SJCRH30 (cell line): Measurements from ENCODE around the gene ATXN10. TPM values are rescaled to one million over a fixed set of nuclear protein-coding genes. Genes with fewer than 3 reads are reported as not detected.

Experiments
- DNase-seq, 2 experiments: peaks; one replicate each; pipeline ENCODE4 v3.0.0-alpha.2; 2015 to 2020
- H3K27ac ChIP-seq: fragments of 250-450 bp; sonication (Bioruptor Pico); 2 replicates; pipeline ENCODE4 v1.5.1; 2020; ENCODE audit warnings: mild to moderate bottlenecking, moderate library complexity
- H3K27me3 ChIP-seq: fragments of 250-450 bp; sonication (Bioruptor Pico); 2 replicates; pipeline ENCODE4 v1.5.1; 2020; ENCODE audit warnings: mild to moderate bottlenecking, moderate library complexity
- H3K36me3 ChIP-seq: fragments of 250-450 bp; sonication (Bioruptor Pico); 2 replicates; pipeline ENCODE4 v1.5.1; 2020; ENCODE audit warnings: mild to moderate bottlenecking, moderate library complexity
- H3K4me1 ChIP-seq: fragments of 250-450 bp; sonication (Bioruptor Pico); 2 replicates; pipeline ENCODE4 v1.5.1; 2020; ENCODE audit warnings: mild to moderate bottlenecking, moderate library complexity
- H3K4me3 ChIP-seq: fragments of 250-450 bp; sonication (Bioruptor Pico); 2 replicates; pipeline ENCODE4 v1.5.1; 2020; ENCODE audit warnings: mild to moderate bottlenecking, moderate library complexity
- H3K9me3 ChIP-seq: fragments of 250-450 bp; sonication (Bioruptor Pico); replicated peaks from 2 replicates; pipeline ENCODE4 v1.5.1; 2020; ENCODE audit warnings: mild to moderate bottlenecking, moderate library complexity
- total RNA-seq: library from RNA; depleted of rRNA; stranded (reverse); fragments of >200 nt; shearing (Covaris generic); gene quantifications from 2 replicates; pipeline ENCODE4 v1.2.3, GENCODE V29; 2014

ATXN10 gene
- total RNA-seq, 1 experiment from 2014 or later: 38.4 TPM

DNA sequence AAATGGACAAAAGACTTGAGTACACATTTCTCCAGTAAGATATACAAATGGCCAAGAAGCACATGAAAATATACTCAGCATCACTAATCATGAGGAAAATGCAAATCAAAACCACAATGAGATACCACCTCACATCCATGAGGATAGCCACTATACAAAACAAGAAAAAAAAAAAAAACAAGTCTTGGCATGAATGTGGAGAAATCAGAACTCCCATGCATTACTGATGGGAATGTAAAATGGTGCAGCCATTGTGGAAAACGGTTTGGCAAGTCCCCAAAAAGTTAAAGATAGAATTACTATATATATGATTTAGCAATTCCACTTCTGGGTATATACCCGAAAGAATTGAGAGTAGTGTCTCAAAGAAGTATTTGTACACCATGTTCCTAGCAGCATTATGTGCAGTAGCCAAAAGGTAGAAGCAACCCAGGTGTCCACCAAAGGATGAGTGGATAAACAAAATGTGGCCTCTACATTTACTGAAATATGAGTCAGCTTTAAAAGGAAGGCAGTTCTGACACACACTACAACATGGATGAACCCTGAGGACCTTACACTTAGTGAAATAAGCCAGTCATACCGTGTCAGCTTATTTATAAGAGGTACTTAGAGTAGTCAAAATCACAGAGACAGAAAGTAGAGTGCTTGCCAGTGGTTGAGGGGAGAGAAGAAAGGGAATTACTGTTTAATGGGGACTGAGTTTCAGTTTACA is 159.1 kb downstream of the ATXN10 start:
- Histone ChIP-seq H3K36me3 (no peaks in the 10 kb centered on the region), H3K27ac (no peak overlapping the region), H3K9me3 (0 out of 2 replicates have a peak, but pooled peaks cover 3% of the 10 kb centered on the region), H3K27me3 (no peaks in the 10 kb centered on the region), H3K4me1 (no peaks in the 10 kb centered on the region), H3K4me3 (no peak overlapping the region)
- no peak for DNase-seq

DNA sequence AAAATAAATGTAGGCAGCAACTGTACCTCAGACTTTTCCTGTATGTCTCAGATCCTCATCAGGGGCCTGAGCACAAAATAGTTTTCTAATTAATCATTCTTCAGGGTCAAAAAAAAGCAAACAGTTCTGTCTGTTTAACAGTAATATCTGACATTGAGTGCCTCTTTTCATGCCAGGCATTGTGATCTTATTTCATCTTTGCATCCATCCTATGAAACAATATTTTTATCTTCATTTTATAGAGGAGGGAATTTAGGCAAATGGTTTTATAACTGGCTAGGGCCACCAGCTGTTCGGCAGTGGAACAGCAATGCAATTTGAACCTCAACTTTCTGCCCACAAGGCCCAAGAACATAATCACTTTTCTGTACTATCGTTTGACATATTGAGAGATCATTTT is 159.8 kb downstream of the ATXN10 start:
- no peak overlapping the region for H3K27ac ChIP-seq
- H3K9me3 ChIP-seq: 0 out of 2 replicates have a peak, but pooled peaks cover 3% of the 10 kb centered on the region
- no peak overlapping the region for H3K4me3 ChIP-seq
- H3K36me3 ChIP-seq: no peaks in the 10 kb centered on the region
- no peak for DNase-seq
- H3K27me3 ChIP-seq: no peaks in the 10 kb centered on the region
- no peaks in the 10 kb centered on the region for H3K4me1 ChIP-seq

DNA sequence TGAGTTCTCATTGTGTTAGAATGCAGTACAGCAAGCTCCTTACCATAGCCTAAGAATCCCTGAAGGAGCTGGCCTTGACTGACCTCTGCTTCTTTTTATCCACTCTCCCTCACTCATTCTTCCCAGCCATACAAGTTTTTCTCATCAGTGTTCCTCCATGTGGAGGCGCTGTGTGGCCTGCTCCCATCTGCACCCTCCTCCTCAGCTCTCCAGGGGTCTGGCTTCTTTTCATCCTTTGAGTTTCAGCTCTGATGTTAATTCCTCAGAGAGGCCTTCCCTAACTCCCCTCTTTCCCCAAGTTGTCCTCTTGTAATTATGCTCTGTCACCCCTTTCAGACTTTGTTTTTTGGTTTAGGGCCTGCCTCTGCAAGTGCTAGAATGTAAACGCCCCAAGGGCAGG is 160.5 kb downstream of the ATXN10 start:
- Histone ChIP-seq H3K4me1 (no peaks in the 10 kb centered on the region), H3K27ac (no peak overlapping the region), H3K9me3 (0 out of 2 replicates have a peak, but pooled peaks cover 3% of the 10 kb centered on the region), H3K36me3 (no peaks in the 10 kb centered on the region), H3K4me3 (no peak overlapping the region), H3K27me3 (no peaks in the 10 kb centered on the region)
- no peak for DNase-seq

DNA sequence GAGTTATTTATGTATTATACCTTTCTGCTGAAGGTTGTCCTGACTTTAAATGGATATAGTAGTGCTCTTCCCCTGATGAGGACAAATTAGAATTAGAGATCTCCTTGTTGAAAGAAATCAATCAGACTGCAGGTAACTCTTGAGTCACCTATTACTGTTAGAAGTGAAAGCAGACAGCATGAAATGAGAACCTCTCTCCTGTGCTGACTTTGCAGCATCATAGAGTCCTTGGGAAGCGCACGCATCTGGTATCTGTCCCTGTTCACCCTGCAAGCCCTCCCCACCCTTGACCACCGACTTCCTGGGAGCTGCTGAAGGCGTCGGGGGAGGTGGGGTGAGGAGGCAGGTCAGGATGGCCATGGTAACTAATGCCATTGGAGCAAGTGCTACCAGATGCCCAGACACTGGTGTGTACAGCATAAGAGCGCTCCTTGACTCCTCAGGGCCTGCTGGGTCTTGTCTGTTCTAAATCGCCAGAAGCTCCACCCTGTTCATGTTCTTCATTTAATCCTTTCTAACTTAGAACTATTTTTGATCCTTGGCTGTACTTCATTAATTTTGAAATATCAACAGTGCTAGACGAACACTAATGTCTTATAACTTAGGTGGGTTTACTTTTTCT is 161.4 kb downstream of the ATXN10 start:
- H3K4me3 ChIP-seq: no peak overlapping the region
- DNase-seq: no peak
- H3K27ac ChIP-seq: no peak overlapping the region
- H3K36me3 ChIP-seq: no peaks in the 10 kb centered on the region
- no peaks in the 10 kb centered on the region for H3K4me1 ChIP-seq
- 0 out of 2 replicates have a peak, but pooled peaks cover 3% of the 10 kb centered on the region for H3K9me3 ChIP-seq
- no peaks in the 10 kb centered on the region for H3K27me3 ChIP-seq

DNA sequence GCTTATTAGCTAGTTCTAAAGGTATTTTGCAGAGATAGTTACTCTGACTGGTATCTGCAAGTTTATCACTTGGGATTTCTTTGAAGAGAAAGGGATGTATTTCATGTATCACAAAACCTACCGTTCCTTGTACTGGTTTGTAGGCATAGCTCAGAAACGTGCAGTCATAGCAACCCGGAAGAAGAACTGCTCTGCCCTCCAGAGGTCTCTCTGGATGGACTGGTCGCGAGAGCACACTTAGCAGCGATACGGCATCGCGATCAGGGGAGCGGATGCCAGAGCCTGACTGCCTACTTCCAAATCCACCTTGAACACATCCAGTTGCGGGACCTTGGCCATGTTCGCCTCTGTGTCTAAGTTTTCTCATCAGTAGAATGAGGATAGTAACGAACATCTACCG is 162.0 kb downstream of the ATXN10 start:
- no peak overlapping the region for H3K27ac ChIP-seq
- no peaks in the 10 kb centered on the region for H3K27me3 ChIP-seq
- no peak for DNase-seq
- 0 out of 2 replicates have a peak, but pooled peaks cover 3% of the 10 kb centered on the region for H3K9me3 ChIP-seq
- H3K4me1 ChIP-seq: no peaks in the 10 kb centered on the region
- H3K4me3 ChIP-seq: no peak overlapping the region
- H3K36me3 ChIP-seq: no peaks in the 10 kb centered on the region

DNA sequence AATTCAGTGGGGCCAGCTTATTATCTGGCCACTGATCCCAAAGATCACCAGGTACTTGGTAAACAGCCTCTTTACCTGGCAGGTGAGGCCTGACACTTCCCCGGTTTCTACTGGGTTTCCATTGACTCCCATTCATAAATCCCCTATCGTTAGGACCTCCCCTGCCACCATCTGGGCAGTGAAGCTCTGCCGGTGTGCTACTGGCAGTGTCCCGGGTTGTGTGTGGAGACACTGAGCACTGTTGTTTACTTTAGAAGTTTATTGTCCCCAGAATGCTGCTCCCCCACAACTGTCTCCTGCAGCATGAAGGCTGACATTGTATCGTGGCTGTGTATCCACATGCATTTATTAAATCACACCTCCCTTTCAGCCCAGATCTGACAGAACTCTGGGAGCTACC is 162.6 kb downstream of the ATXN10 start:
- Histone ChIP-seq H3K9me3 (no peaks in the 10 kb centered on the region), H3K27ac (no peak overlapping the region), H3K36me3 (no peaks in the 10 kb centered on the region), H3K4me1 (no peaks in the 10 kb centered on the region), H3K27me3 (no peaks in the 10 kb centered on the region), H3K4me3 (no peak overlapping the region)
- DNase-seq: no peak

DNA sequence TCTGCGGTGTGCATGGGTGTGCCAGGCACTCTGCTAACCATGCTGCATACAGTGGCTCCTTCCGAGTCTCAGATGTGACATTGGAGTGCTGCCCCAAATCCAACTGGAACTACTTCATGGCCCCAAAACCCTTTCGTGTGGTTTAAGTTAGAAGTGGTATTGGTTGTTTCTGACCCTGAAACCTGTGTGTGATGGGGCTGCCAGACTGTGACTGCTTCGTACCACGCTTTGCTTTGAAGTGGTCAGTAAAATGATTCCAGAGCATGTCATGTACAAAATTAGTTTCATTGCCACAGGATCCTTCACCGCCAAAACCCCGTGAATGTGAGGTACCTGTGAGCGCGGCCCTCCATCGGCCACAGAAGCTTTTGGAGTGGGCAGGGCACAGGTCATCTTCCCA is 163.2 kb downstream of the ATXN10 start:
- Histone ChIP-seq H3K4me1 (no peaks in the 10 kb centered on the region), H3K27me3 (no peaks in the 10 kb centered on the region), H3K27ac (no peak overlapping the region), H3K4me3 (no peak overlapping the region), H3K9me3 (no peaks in the 10 kb centered on the region), H3K36me3 (no peaks in the 10 kb centered on the region)
- no peak for DNase-seq

DNA sequence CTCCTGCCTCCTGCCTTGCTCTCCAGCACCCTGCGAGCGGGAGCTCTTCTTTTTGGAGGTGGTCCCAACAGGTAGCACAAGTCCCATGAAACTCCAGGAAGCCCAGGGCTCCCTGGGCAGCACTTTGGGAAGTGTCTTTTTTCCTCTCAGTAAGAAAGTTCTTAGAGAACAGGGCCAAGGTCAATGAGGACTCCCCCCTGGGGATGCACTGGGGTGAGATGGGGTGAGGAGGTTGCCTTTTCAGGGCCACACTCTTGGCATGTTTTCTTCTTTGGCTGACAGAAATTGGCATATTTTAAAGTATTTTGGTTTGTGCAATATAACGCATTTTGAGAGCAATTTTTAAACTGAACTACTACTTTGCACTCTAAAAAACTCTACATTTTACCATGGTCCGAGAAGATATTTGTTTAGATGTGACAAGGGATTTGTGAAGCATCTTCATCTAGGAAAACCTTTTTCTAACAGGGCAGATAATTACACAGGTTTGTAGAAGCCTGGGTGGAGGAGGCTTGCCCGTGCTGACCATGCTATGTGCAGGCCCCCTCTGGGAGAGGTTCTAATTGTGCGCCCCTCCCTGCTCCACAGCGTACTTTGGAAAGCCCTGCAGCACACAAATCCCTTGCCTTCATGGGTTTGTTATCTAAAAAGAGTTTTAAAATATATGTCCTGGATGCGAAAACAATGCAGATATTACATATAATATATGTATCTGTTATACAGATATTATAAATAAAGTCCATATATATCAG is 165.0 kb downstream of the ATXN10 start:
- Histone ChIP-seq H3K4me1 (no peaks in the 10 kb centered on the region), H3K27ac (no peak overlapping the region), H3K36me3 (no peaks in the 10 kb centered on the region), H3K4me3 (no peak overlapping the region), H3K27me3 (no peaks in the 10 kb centered on the region), H3K9me3 (no peaks in the 10 kb centered on the region)
- DNase-seq: no peak

DNA sequence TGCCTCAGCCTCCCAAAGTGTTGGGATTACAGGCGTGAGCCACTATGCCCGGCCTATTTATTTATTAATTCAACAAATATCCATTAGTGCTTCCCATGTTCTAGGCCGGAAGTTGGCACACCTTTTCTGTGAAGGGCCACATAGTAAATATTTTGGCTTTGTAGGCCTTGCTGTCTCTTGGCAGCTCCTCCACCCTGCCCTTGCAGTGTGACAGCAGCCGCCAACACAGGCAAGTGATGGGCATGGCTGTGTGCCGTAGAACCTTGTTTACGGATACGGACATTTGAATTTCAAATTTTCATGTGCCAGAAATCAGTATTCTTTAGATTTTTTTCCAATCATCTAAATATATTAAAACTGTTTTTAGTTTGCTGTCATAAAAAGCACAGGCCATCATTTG is 165.9 kb downstream of the ATXN10 start:
- Histone ChIP-seq H3K9me3 (no peaks in the 10 kb centered on the region), H3K36me3 (no peaks in the 10 kb centered on the region), H3K4me3 (no peak overlapping the region), H3K4me1 (no peaks in the 10 kb centered on the region), H3K27me3 (no peaks in the 10 kb centered on the region), H3K27ac (no peak overlapping the region)
- DNase-seq: no peak

DNA sequence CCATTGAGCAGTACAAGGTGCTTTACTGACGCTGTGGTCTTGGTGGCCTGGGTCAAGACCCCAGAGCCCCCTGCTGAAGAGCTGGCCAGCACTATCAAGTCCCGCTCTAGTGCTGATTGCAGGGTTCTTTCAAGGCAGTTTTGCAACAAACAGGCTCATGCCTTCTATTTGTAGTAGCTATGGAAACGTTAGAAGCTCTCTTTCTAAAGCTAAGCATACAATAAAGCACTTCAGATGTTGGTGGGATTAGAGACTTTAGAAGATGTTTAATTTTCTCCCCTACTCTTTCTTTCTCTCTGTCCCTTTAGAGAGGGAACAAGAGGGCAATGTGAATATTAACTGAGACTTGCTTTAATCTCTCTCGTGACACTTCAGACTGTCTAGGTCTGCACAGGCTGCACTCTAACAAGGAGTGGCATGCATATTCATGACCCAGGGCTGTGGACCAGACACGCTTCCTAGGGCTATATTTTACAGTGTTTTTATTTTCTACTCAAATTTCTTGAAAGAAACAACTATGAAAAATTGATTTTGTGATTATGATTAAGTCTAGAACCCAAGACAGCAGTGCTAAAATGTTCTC is 166.8 kb downstream of the ATXN10 start:
- H3K36me3 ChIP-seq: no peaks in the 10 kb centered on the region

DNA sequence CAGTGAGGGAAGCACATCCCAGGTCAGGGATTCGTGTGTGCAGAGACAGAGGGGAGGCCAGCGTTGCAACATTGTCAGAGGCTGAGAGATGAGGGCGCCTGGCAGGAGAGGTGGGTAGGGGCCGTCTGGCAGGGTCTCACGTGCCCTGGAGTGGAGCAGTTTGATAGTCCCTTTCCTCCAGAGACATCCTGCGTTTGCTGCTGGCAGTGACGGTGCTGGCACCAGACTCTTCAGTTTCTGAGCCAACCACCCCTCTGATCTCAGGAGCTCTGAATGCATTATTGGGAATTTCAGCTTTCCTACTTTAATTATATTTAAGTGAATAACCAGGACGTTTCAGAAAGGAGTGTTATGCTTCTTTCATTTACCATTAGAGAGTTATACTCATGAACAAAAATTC is 168.8 kb downstream of the ATXN10 start:
- DNase-seq: no peak
- Histone ChIP-seq H3K9me3 (no peaks in the 10 kb centered on the region), H3K27ac (no peak overlapping the region), H3K36me3 (no peaks in the 10 kb centered on the region), H3K4me1 (no peaks in the 10 kb centered on the region), H3K4me3 (no peak overlapping the region), H3K27me3 (no peaks in the 10 kb centered on the region)

More for the DNA sequence above, 166.8 kb downstream of the ATXN10 start:
- H3K9me3 ChIP-seq: no peaks in the 10 kb centered on the region
- no peak overlapping the region for H3K4me3 ChIP-seq
- H3K27me3 ChIP-seq: no peaks in the 10 kb centered on the region
- DNase-seq: no peak
- H3K4me1 ChIP-seq: no peaks in the 10 kb centered on the region
- H3K27ac ChIP-seq: no peak overlapping the region

DNA sequence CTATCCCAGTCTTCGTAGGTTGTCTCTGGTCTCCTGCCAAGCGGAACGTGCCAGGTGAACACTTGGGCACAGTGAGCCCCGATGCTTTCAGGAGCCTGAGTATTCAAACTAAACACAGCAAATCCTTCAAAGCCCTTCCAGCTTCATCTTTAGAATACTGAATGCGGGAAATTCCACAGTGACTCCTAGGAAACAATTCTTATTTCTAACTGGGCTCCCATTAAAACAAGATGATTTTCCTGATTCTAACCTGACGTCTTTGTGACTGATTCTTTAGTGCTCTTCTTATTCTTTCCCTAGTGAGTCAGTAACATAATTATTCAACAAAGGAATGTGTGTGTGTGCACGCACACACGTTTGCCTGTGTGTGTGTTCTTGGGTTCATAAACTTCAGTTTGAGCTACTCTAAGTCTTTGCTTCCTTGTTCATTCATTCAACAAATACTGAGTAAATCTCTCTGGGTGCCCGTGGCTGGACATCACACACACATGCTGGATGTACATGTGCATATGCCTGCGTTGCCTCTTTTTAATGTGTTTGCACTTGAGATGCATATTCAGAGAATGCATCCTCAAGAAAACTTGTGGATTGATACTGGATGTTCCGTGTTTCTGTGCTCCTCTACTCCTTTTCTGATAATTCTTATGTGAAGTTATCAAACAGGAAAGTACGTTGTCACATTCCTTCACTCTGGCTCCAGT is 170.8 kb downstream of the ATXN10 start:
- no peak for DNase-seq
- Histone ChIP-seq H3K9me3 (no peaks in the 10 kb centered on the region), H3K4me3 (no peak overlapping the region), H3K36me3 (no peaks in the 10 kb centered on the region), H3K27ac (no peak overlapping the region), H3K27me3 (no peaks in the 10 kb centered on the region), H3K4me1 (no peaks in the 10 kb centered on the region)

DNA sequence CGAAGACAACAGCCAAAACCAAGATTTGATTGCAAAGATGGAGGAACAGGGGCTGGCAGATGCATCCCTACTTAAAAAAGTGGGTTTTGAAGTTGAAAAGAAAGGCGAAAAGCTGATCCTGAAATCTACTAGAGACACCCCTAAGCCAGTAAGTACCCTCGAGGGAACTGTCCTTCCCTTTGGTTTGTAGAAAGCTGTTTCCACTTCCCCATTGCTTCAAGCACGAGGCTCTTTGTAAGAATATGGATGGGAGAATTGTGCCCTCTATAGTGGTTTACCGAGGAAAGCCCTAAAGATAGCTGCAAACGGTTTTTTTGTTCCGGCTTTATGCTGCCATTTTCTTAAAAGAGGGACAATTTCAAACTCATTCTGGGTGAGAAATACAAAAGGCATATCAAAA is 171.4 kb downstream of the ATXN10 start:
- Histone ChIP-seq H3K27me3 (no peaks in the 10 kb centered on the region), H3K27ac (no peak overlapping the region), H3K4me3 (no peak overlapping the region), H3K4me1 (no peaks in the 10 kb centered on the region), H3K9me3 (no peaks in the 10 kb centered on the region), H3K36me3 (no peaks in the 10 kb centered on the region)
- no peak for DNase-seq

DNA sequence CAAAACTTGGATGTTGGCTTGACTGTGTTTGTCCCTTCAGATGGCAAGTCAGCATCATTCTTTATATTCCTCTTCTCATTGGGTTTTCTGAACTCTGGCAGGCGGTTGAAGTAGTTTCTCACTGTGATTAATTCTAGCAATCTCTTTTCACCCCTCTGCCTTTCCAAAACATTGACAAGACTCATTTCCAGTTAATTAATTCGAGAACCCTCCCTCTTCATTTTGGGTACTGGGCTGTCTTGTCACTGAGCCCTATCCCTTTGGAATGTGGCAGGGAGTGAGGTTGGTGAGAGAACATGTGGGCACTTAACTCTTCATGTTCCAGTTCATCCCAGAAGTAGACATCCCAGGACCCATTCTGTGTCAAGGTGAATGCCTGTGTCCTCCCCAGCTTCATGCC is 172.4 kb downstream of the ATXN10 start:
- no peaks in the 10 kb centered on the region for H3K9me3 ChIP-seq
- no peaks in the 10 kb centered on the region for H3K27me3 ChIP-seq
- no peak for DNase-seq
- no peak overlapping the region for H3K4me3 ChIP-seq
- H3K27ac ChIP-seq: no peak overlapping the region
- no peaks in the 10 kb centered on the region for H3K4me1 ChIP-seq
- H3K36me3 ChIP-seq: no peaks in the 10 kb centered on the region
